Measurements from ENCODE around the gene CC2D1B. TPM values are rescaled to one million over a fixed set of nuclear protein-coding genes. Genes with fewer than 3 reads are reported as not detected.

Gene CC2D1B
- total RNA-seq, 3 donors from 2014 or later: 25.2 to 33.1 (median 33.1) TPM

GRCh38 chr1:52360595-52360968 is 5.4 kb downstream of the CC2D1B start:
- no peak for DNase-seq (ENCODE audit: low spot score in 2 of 2)
- intact Hi-C loops (cut with DNase I; ENCODE audit: low total_unique reads): loop anchor here (10.0 kb wide), 1 partner anchor 1554 kb away; no protein-coding TSS in a partner anchor
- Histone ChIP-seq H3K27ac (no peak overlapping the region), H3K9me3 (no peaks in the 10 kb centered on the region), H3K36me3 (peaks cover 14% of the 10 kb centered on the region), H3K4me3 (no peak overlapping the region), H3K27me3 (no peaks in the 10 kb centered on the region), H3K4me1 (peaks cover 7% of the 10 kb centered on the region in 2 donors)
- TF ChIP-seq POLR2AphosphoS5 (IDR thresholded peaks at IDR 0.05) (no peak), CTCF (IDR thresholded peaks at IDR 0.05) (no peak), POLR2A (IDR thresholded peaks at IDR 0.05) (no peak)

- H3K9me3 ChIP-seq: no peaks in the 10 kb centered on the region
- H3K36me3 ChIP-seq: peaks cover 14% of the 10 kb centered on the region
- H3K27ac ChIP-seq: no peak overlapping the region
- intact Hi-C loops (cut with DNase I; ENCODE audit: low total_unique reads): loop anchor here (10.0 kb wide), 1 partner anchor 1555 kb away; no protein-coding TSS in a partner anchor
- peaks cover 4 to 5% of the 10 kb centered on the region in 2 donors for H3K4me1 ChIP-seq
- DNase-seq (ENCODE audit: low spot score in 2 of 2): no peak
- no peak overlapping the region for H3K4me3 ChIP-seq
- no peaks in the 10 kb centered on the region for H3K27me3 ChIP-seq
- TF ChIP-seq CTCF (IDR thresholded peaks at IDR 0.05) (no peak), POLR2A (IDR thresholded peaks at IDR 0.05) (no peak), POLR2AphosphoS5 (IDR thresholded peaks at IDR 0.05) (no peak)
Measured at GRCh38 chr1:52359676-52360594, 6.1 kb downstream of the CC2D1B start.

- no peaks in the 10 kb centered on the region for H3K9me3 ChIP-seq
- no peak overlapping the region for H3K27ac ChIP-seq
- H3K4me1 ChIP-seq: no peaks in the 10 kb centered on the region
- TF ChIP-seq POLR2AphosphoS5 (IDR thresholded peaks at IDR 0.05): no peak
- TF ChIP-seq CTCF (IDR thresholded peaks at IDR 0.05): no peak
- no peak for TF ChIP-seq POLR2A (IDR thresholded peaks at IDR 0.05)
- no peaks in the 10 kb centered on the region for H3K27me3 ChIP-seq
- DNase-seq (ENCODE audit: low spot score in 2 of 2): no peak
- no peak overlapping the region for H3K4me3 ChIP-seq
- peaks cover 16% of the 10 kb centered on the region for H3K36me3 ChIP-seq
- intact Hi-C loops (cut with DNase I; ENCODE audit: low total_unique reads): no loop called here
Measured at GRCh38 chr1:52358851-52359497, 7.0 kb downstream of the CC2D1B start.

GRCh38 chr1:52357397-52357796 is 8.6 kb downstream of the CC2D1B start:
- intact Hi-C loops (cut with DNase I; ENCODE audit: low total_unique reads): no loop called here
- TF ChIP-seq CTCF (IDR thresholded peaks at IDR 0.05) (no peak), POLR2AphosphoS5 (IDR thresholded peaks at IDR 0.05) (no peak), POLR2A (IDR thresholded peaks at IDR 0.05) (no peak)
- no peak for DNase-seq (ENCODE audit: low spot score in 2 of 2)
- Histone ChIP-seq H3K36me3 (peaks cover 22% of the 10 kb centered on the region), H3K9me3 (no peaks in the 10 kb centered on the region), H3K4me3 (no peak overlapping the region), H3K27me3 (no peaks in the 10 kb centered on the region), H3K4me1 (no peaks in the 10 kb centered on the region), H3K27ac (no peak overlapping the region)

Data from breast epithelium (tissue), 4 donors.